Measurements from ENCODE around the gene BRD4. TPM values are rescaled to one million over a fixed set of nuclear protein-coding genes. Genes with fewer than 3 reads are reported as not detected.

BRD4 gene
- total RNA-seq, 1 donor from 2014 or later, result 143 TPM

DNA sequence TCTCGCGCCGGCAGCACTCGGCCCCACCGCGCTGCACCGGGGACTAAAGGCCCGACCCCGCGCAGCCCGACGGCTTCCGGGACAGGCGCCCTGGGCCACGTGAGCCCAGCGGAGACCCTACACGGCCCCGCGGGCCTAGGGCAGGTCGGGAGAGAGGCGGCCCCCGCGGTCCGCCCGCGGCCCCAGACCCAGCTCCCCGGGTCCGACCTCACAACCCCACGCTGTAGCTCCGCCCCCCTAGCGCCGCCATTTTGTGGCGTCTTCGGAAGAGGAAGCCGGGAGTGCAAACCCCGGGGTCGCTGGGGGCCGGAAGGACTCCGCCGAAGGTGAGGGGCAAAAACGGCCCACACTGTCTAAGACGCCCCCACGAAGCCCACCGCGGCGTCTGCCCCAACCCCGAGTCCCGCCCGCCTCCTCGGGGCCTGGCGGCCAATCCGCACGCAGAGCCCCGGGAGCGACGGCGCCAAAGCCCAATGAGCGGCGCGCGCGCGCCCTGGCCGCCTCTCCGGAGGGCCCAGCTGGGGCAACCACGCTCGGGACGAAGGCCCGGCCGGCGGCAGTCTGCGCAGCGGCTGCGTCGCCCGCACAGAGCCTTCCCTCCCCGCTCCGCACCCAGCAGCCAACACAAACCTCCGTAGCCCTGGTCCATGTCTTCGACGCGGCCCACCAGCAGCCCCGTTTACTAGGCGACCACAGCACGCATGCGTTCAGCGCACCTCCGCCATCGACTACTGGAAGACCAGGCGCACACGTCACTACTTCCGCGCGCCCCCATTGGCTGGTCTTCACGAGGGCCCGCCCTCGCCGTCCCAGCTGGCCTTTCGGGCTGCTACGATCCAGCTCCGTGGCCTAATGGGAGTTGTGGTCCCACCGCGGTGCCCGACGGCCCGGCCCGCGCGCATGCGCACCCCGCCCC lies 47.0 kb upstream of the BRD4 start, which contains the start of gene AKAP8:
AKAP8 (minus strand) TSS at position 705 of the 916 bp plus-strand sequence; CDS start at position 649, 56 bp downstream.
- no peaks in the 10 kb centered on the region for H3K27me3 Mint-ChIP-seq (ENCODE audit: unreplicated experiment)
- DNase-seq (ENCODE audit: extremely low spot score, unreplicated experiment), result peak; percentile 99
- H3K9me3 Mint-ChIP-seq (ENCODE audit: unreplicated experiment), result no peaks in the 10 kb centered on the region
- no peaks in the 10 kb centered on the region for H3K36me3 Mint-ChIP-seq (ENCODE audit: unreplicated experiment)
- peaks cover 36% of the 10 kb centered on the region for H3K4me1 Mint-ChIP-seq (ENCODE audit: unreplicated experiment)
- peak within 1 kb of the TSS; percentile 97 for H3K27ac Mint-ChIP-seq (ENCODE audit: unreplicated experiment)
- TF ChIP-seq, protein P1, sequence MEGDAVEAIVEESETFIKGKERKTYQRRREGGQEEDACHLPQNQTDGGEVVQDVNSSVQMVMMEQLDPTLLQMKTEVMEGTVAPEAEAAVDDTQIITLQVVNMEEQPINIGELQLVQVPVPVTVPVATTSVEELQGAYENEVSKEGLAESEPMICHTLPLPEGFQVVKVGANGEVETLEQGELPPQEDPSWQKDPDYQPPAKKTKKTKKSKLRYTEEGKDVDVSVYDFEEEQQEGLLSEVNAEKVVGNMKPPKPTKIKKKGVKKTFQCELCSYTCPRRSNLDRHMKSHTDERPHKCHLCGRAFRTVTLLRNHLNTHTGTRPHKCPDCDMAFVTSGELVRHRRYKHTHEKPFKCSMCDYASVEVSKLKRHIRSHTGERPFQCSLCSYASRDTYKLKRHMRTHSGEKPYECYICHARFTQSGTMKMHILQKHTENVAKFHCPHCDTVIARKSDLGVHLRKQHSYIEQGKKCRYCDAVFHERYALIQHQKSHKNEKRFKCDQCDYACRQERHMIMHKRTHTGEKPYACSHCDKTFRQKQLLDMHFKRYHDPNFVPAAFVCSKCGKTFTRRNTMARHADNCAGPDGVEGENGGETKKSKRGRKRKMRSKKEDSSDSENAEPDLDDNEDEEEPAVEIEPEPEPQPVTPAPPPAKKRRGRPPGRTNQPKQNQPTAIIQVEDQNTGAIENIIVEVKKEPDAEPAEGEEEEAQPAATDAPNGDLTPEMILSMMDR (IDR thresholded peaks at IDR 0.05), result no peak
- peak within 1 kb of the TSS; percentile 94 for H3K4me3 Mint-ChIP-seq (ENCODE audit: unreplicated experiment)

DNA sequence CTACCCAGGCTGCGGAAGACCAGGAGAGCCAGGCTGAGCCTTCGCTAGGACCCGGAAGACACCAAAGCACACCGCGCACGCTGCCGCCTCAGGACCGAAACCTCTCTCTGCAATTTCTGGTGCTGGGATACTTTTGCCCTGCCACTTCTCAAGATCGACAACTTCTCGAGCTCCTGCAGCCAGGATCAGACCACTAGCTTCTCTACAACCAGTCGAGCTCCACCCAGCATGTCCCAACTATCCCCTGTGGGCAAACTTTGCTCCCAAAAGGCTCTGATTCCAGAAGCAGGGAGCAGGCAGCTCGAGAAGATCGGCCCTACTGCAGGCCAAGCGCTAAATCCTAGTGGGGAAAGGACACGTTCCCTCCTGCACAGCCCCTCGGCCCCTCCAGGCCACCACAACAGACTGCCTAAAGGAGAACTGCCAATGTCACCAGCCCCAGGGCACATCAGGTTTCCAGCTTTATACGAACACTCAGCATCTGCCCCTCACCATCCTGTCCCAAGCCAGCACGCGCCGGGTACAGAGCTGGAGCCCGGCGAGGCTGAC lies 46.3 kb upstream of the BRD4 start:
- Mint-ChIP-seq H3K4me1 (ENCODE audit: unreplicated experiment) (peaks cover 36% of the 10 kb centered on the region), H3K36me3 (ENCODE audit: unreplicated experiment) (peaks cover 2% of the 10 kb centered on the region), H3K27ac (ENCODE audit: unreplicated experiment) (peak overlapping the region; percentile 89), H3K27me3 (ENCODE audit: unreplicated experiment) (no peaks in the 10 kb centered on the region), H3K9me3 (ENCODE audit: unreplicated experiment) (no peaks in the 10 kb centered on the region), H3K4me3 (ENCODE audit: unreplicated experiment) (peak overlapping the region; percentile 94)
- no peak for DNase-seq (ENCODE audit: extremely low spot score, unreplicated experiment)
- TF ChIP-seq, protein P1 (IDR thresholded peaks at IDR 0.05), result no peak

DNA sequence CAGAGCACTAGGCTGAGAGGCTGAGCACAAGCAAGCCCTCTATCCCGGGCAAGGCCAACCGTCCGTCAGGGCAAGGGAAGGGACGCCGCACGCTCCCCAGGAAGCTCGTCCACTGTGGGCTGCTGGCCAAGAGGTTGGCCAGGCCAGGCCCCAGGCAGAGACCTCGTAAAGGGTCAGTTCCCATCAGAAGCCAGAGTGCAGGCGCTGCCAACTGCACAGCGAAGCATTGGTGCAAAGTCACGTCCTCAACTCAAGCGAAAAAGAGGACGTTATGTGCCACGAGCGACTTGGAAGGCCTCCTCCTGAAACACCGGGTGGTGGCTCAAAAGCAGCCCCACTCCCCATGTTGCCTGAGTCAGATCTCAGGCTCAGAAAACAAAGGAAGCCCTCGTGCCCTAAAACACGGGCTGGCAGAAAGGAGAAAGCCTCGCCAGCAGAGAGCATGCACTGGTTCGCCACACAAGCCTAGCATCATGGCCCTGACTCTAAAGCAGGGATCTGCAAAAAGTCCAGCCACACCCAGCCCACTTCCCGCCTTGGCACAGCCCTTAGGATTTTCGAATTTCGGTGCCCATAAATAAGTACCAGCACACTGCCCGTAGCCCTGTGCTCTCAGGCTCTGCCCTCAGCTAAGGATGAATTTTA lies 42.6 kb upstream of the BRD4 start:
- H3K4me3 Mint-ChIP-seq (ENCODE audit: unreplicated experiment), result no peak overlapping the region
- peaks cover 23% of the 10 kb centered on the region for H3K4me1 Mint-ChIP-seq (ENCODE audit: unreplicated experiment)
- DNase-seq (ENCODE audit: extremely low spot score, unreplicated experiment), result no peak

DNA sequence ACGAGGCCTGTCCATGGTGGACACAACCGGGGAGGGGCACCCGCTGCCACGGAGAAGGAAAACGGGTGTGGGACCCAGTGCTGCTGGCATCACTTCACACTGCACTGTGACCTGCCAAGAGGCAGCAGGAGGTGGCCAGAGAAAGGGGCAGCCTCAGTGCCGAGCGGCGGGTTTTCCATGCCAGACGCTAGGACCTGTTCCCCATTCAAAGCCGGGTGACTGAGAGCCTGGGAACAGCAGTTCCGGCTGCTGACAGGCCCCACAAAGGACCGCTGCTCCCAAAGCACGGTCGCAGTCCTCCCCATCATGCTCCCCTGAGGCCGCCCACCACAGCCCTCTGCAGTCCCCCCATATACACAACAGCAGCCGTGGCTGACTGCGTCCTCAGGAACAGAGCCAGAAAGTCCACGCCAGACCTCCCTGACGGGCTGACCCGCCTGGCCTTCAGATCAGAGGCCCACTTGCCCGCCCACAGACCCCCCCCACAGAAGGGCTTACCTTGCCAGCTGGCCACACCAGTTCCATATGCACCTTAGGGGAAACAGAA lies 41.8 kb upstream of the BRD4 start:
- Mint-ChIP-seq H3K9me3 (ENCODE audit: unreplicated experiment) (no peaks in the 10 kb centered on the region), H3K4me3 (ENCODE audit: unreplicated experiment) (no peak overlapping the region), H3K4me1 (ENCODE audit: unreplicated experiment) (peaks cover 23% of the 10 kb centered on the region), H3K27me3 (ENCODE audit: unreplicated experiment) (no peaks in the 10 kb centered on the region), H3K36me3 (ENCODE audit: unreplicated experiment) (peaks cover 12% of the 10 kb centered on the region), H3K27ac (ENCODE audit: unreplicated experiment) (no peak overlapping the region)
- DNase-seq (ENCODE audit: extremely low spot score, unreplicated experiment), result no peak
- TF ChIP-seq, protein P1 (IDR thresholded peaks at IDR 0.05), result no peak

More for the DNA sequence above, 42.6 kb upstream of the BRD4 start:
- TF ChIP-seq, protein P1 (IDR thresholded peaks at IDR 0.05), result no peak
- Mint-ChIP-seq H3K9me3 (ENCODE audit: unreplicated experiment) (no peaks in the 10 kb centered on the region), H3K27ac (ENCODE audit: unreplicated experiment) (no peak overlapping the region), H3K36me3 (ENCODE audit: unreplicated experiment) (peaks cover 9% of the 10 kb centered on the region), H3K27me3 (ENCODE audit: unreplicated experiment) (no peaks in the 10 kb centered on the region)

Data from osteocyte (in vitro differentiated cells).